ENCODE measurements around the gene LRRC37A.
"Not testable (repeated sequence)": the region's sequence is repeated elsewhere in the genome, so short reads cannot be mapped to it uniquely, and the experiment has no call there.

GRCh38 chr17:46373418-46373817 lies 78.5 kb downstream of the LRRC37A start:
- TF ChIP-seq, protein P1, sequence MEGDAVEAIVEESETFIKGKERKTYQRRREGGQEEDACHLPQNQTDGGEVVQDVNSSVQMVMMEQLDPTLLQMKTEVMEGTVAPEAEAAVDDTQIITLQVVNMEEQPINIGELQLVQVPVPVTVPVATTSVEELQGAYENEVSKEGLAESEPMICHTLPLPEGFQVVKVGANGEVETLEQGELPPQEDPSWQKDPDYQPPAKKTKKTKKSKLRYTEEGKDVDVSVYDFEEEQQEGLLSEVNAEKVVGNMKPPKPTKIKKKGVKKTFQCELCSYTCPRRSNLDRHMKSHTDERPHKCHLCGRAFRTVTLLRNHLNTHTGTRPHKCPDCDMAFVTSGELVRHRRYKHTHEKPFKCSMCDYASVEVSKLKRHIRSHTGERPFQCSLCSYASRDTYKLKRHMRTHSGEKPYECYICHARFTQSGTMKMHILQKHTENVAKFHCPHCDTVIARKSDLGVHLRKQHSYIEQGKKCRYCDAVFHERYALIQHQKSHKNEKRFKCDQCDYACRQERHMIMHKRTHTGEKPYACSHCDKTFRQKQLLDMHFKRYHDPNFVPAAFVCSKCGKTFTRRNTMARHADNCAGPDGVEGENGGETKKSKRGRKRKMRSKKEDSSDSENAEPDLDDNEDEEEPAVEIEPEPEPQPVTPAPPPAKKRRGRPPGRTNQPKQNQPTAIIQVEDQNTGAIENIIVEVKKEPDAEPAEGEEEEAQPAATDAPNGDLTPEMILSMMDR (IDR thresholded peaks at IDR 0.05), result not testable (repeated sequence)
- TF ChIP-seq POLR2A (IDR thresholded peaks at IDR 0.05), result not testable (repeated sequence)

All from adrenal gland (tissue), 5 donors.